ENCODE measurements around the gene TMEM184B. TPM values are rescaled to one million over a fixed set of nuclear protein-coding genes. Genes with fewer than 3 reads are reported as not detected.

TMEM184B gene
- total and polyA plus RNA-seq, 2 of the 8 experiments (the other 6 are each of a cell fraction or from before 2014, with no cell fraction given) = 41.6 to 81.0 TPM

DNA sequence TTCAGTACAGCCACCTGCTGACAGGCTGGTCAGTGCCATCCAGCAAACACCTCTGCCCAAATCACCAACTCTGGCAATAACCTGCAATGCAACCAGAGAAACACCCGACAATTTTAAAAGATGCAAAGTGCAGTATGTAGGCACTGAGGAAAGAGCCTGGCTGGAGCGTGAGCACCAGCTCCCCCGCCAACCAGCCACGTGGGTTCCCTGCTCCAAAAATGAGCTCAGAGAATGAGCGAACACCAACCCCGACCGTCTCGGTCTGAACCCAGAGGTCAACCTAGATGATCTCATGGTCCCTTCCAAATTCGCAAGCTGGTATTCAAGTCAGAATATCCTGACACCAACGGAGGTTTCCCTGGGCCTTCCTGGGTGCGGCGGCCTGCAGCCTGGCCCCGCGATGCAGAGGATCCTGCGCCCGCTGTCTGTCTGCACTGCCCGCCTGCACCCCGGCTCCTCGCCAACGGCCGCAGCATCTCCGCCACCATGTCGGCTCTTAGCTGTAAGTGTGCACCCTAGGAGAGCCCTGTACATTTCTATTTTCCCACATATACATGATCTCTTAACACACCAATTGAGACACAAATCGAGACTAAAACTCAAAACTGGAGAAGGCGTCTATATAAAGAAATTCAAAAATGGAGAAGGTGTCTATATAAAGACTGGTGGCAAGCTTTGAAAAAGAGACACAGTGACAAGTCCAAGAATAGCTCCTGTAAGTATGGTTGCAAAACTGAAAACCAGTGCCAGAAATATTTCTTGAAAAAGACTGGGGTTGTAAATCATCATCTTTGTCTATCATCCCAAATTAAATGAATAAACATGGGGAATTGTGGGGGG is 22.8 kb downstream of the TMEM184B start:
- ChIA-PET POLR2A (ENCODE audit: partially characterized antibody) (no interaction called here), CTCF (ENCODE audit: partially characterized antibody) (interaction anchor here (0.8 to 2.1 kb wide), 5 partner anchors 11 to 26 kb away, joined by 3 to 8 read pairs (median 4); no protein-coding TSS in a partner anchor)
- Histone ChIP-seq H3K9ac (replicated peaks in 1 of 4; ENCODE audit: extremely low read depth in 1 of 4, low read depth in 3 of 4, low read length in 3 of 4) (no peak overlapping the region), H3K9me3 (ENCODE audit: insufficient read depth in 2 of 2, low read depth in 1 of 2, low read length in 1 of 2) (no peaks in the 10 kb centered on the region), H2BK20ac (ENCODE audit: low read length) (no peak overlapping the region), H4K91ac (replicated peaks; ENCODE audit: insufficient read length, low read length) (no peak overlapping the region), H3K36me3 (ENCODE audit: control insufficient read depth in 2 of 4, insufficient read depth in 4 of 4, low read length in 3 of 4) (peaks cover 3 to 13% (median 12%) of the 10 kb centered on the region in 4 experiments; a peak in 5 of 8 replicates), H2BK5ac (ENCODE audit: low read depth, low read length) (no peak overlapping the region), H2BK15ac (ENCODE audit: low read length) (no peak overlapping the region), H3K4me1 (replicated peaks in 1 of 4; ENCODE audit: control insufficient read depth in 3 of 4, insufficient read depth in 4 of 4, low read length in 3 of 4) (no peaks in the 10 kb centered on the region; a peak in 1 of 7 replicates), H3K27ac (ENCODE audit: low read depth, low read length) (no peak overlapping the region), H3K79me2 (ENCODE audit: control insufficient read depth in 1 of 2, insufficient read depth in 2 of 2, low read length in 2 of 2) (peaks cover 3 to 45% of the 10 kb centered on the region in 2 experiments; a peak in 2 of 4 replicates), H2BK12ac (ENCODE audit: low read depth, low read length) (no peak overlapping the region), H3K4ac (replicated peaks; ENCODE audit: insufficient read length, low read depth, low read length) (no peak overlapping the region), H3K4me2 (ENCODE audit: insufficient read depth in 1 of 2, low read depth in 2 of 2, low read length in 2 of 2) (no peak overlapping the region), H2BK120ac (replicated peaks; ENCODE audit: low read depth, low read length) (no peak overlapping the region), H3K23me2 (ENCODE audit: low read depth, low read length) (no peaks in the 10 kb centered on the region), H4K20me1 (replicated peaks in 1 of 2; ENCODE audit: control insufficient read depth in 1 of 2, insufficient read depth in 2 of 2, low read length in 2 of 2) (peaks cover 6 to 16% of the 10 kb centered on the region in 2 experiments), H3K23ac (ENCODE audit: insufficient read length) (no peak overlapping the region), H2AFZ (ENCODE audit: low read length) (no peak overlapping the region), H3K56ac (replicated peaks; ENCODE audit: insufficient read length, low read depth, low read length) (no peak overlapping the region), H3K18ac (ENCODE audit: extremely low read depth, low read length) (no peak overlapping the region), H4K5ac (ENCODE audit: insufficient read length, low read depth, low read length) (no peak overlapping the region), H3K79me1 (ENCODE audit: low read depth, low read length) (peaks cover 12% of the 10 kb centered on the region), H3K27me3 (replicated peaks in 1 of 4; ENCODE audit: control insufficient read depth in 3 of 4, extremely low read depth in 1 of 4, insufficient read depth in 3 of 4, low read length in 3 of 4) (no peaks in the 10 kb centered on the region), H2AK5ac (ENCODE audit: low read depth, low read length) (no peak overlapping the region), H3K4me3 (ENCODE audit: extremely low read depth in 1 of 4, insufficient read depth in 2 of 4, low read depth in 3 of 4, low read length in 4 of 4) (no peak overlapping the region), H3K14ac (ENCODE audit: insufficient read length) (no peak overlapping the region), H4K8ac (ENCODE audit: extremely low read depth, insufficient read depth, low read length) (no peak overlapping the region)
- WGBS, 2 experiments (ENCODE audit: extremely low coverage in 1 of 2, insufficient coverage in 1 of 2, insufficient read length in 1 of 2, insufficient replicate concordance in 2 of 2, low coverage in 1 of 2, low lambda C conversion rate in 2 of 2, missing lambda C conversion rate in 1 of 2) = 90% methylated on average over 25 of the region's 25 CpGs; no CpG with 5 or more reads in 1 of the 2 experiments
- DNase-seq (ENCODE audit: low read depth in 1 of 2, low spot score in 2 of 2) = no peak
- FAIRE-seq = no peak
- TF ChIP-seq, protein P1, sequence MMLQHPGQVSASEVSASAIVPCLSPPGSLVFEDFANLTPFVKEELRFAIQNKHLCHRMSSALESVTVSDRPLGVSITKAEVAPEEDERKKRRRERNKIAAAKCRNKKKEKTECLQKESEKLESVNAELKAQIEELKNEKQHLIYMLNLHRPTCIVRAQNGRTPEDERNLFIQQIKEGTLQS (IDR thresholded peaks at IDR 0.05; ENCODE audit: insufficient read depth, low read depth, low read length) = no peak
- TF ChIP-seq ATF2 (IDR thresholded peaks at IDR 0.05; ENCODE audit: low read length) (no peak), EP300 (IDR thresholded peaks at IDR 0.05; ENCODE audit: borderline replicate concordance in 1 of 2, low read depth in 2 of 2, low read length in 2 of 2) (no peak), RBBP5 (IDR thresholded peaks at IDR 0.05; ENCODE audit: borderline replicate concordance, low read depth, low read length) (no peak)
